IPS DF 6.9 (cell line): ENCODE data around the gene DCUN1D5.

ENCODE experiments used
- DNase-seq: peaks from one replicate; pipeline ENCODE4 v3.0.0-alpha.2; 2013; ENCODE audit warnings: low read depth, low spot score
- H3K27ac ChIP-seq: one replicate; pipeline ENCODE4 v1.5.1; 2013; ENCODE audit warnings: low read length, control low read depth
- H3K27me3 ChIP-seq: 2 replicates; pipeline ENCODE4 v1.6.1; 2013; ENCODE audit warnings: mild to moderate bottlenecking, low read length; ENCODE audit not compliant: control insufficient read depth, insufficient read depth
- H3K36me3 ChIP-seq: 2 replicates; pipeline ENCODE4 v1.6.1; 2013; ENCODE audit warnings: low read length; ENCODE audit not compliant: control insufficient read depth, insufficient read depth
- H3K4me1 ChIP-seq: 2 replicates; pipeline ENCODE4 v1.6.1; 2013; ENCODE audit warnings: low read length; ENCODE audit not compliant: control insufficient read depth, insufficient read depth
- H3K4me3 ChIP-seq: 2 replicates; pipeline ENCODE4 v1.5.1; 2013; ENCODE audit warnings: mild to moderate bottlenecking, low read length
- H3K9me3 ChIP-seq: 2 replicates; pipeline ENCODE4 v1.6.1; 2013; ENCODE audit warnings: low read length, inconsistent platforms; ENCODE audit not compliant: control insufficient read depth, insufficient read depth
- WGBS: extraction: QIAGEN DNeasy Blood & Tissue Kit; methylation state at CpG from one replicate; pipeline ENCODE4 v1.1.7; 2013; ENCODE audit warnings: mixed read lengths, missing lambda C conversion rate; ENCODE audit not compliant: insufficient read length, insufficient coverage; 5-methylcytosine and 5-hydroxymethylcytosine counted together

Gene DCUN1D5

GRCh38 chr11:103055221-103055890 lies 36.6 kb downstream of the DCUN1D5 start:
- Histone ChIP-seq H3K9me3 (no peaks in the 10 kb centered on the region), H3K36me3 (no peaks in the 10 kb centered on the region), H3K27ac (no peak overlapping the region), H3K27me3 (no peaks in the 10 kb centered on the region), H3K4me3 (no peak overlapping the region), H3K4me1 (no peaks in the 10 kb centered on the region)
- WGBS, result no CpG with 5 or more reads among the region's 3 CpGs
- no peak for DNase-seq

- Histone ChIP-seq H3K9me3 (no peaks in the 10 kb centered on the region), H3K4me3 (no peak overlapping the region), H3K4me1 (no peaks in the 10 kb centered on the region), H3K27me3 (no peaks in the 10 kb centered on the region), H3K36me3 (no peaks in the 10 kb centered on the region), H3K27ac (no peak overlapping the region)
- no peak for DNase-seq
- no CpG with 5 or more reads among the region's 3 CpGs for WGBS
Observed at GRCh38 chr11:103053997-103054396, 38.0 kb downstream of the DCUN1D5 start.

GRCh38 chr11:103051981-103052380 lies 40.0 kb downstream of the DCUN1D5 start:
- Histone ChIP-seq H3K4me1 (no peaks in the 10 kb centered on the region), H3K27ac (no peak overlapping the region), H3K9me3 (no peaks in the 10 kb centered on the region), H3K27me3 (no peaks in the 10 kb centered on the region), H3K36me3 (no peaks in the 10 kb centered on the region), H3K4me3 (no peak overlapping the region)
- no peak for DNase-seq
- WGBS, result no CpG with 5 or more reads among the region's 4 CpGs

- Histone ChIP-seq H3K4me1 (no peaks in the 10 kb centered on the region), H3K27ac (no peak overlapping the region), H3K4me3 (no peak overlapping the region), H3K36me3 (no peaks in the 10 kb centered on the region), H3K9me3 (no peaks in the 10 kb centered on the region), H3K27me3 (no peaks in the 10 kb centered on the region)
- no peak for DNase-seq
- WGBS, result no CpG with 5 or more reads among the region's 1 CpG
Observed at GRCh38 chr11:103051151-103051801, 40.7 kb downstream of the DCUN1D5 start.

GRCh38 chr11:103050351-103050750 lies 41.6 kb downstream of the DCUN1D5 start:
- DNase-seq, result no peak
- H3K36me3 ChIP-seq, result no peaks in the 10 kb centered on the region
- H3K27me3 ChIP-seq, result no peaks in the 10 kb centered on the region
- no peak overlapping the region for H3K27ac ChIP-seq
- no peak overlapping the region for H3K4me3 ChIP-seq
- H3K4me1 ChIP-seq, result no peaks in the 10 kb centered on the region
- H3K9me3 ChIP-seq, result no peaks in the 10 kb centered on the region

GRCh38 chr11:103047837-103048236 lies 44.1 kb downstream of the DCUN1D5 start:
- Histone ChIP-seq H3K27ac (no peak overlapping the region), H3K9me3 (no peaks in the 10 kb centered on the region), H3K36me3 (no peaks in the 10 kb centered on the region), H3K27me3 (no peaks in the 10 kb centered on the region), H3K4me3 (no peak overlapping the region), H3K4me1 (no peaks in the 10 kb centered on the region)
- DNase-seq, result no peak

GRCh38 chr11:103043826-103044678 lies 47.9 kb downstream of the DCUN1D5 start:
- DNase-seq, result no peak
- no peaks in the 10 kb centered on the region for H3K4me1 ChIP-seq
- H3K36me3 ChIP-seq, result no peaks in the 10 kb centered on the region
- no peaks in the 10 kb centered on the region for H3K9me3 ChIP-seq
- H3K4me3 ChIP-seq, result no peak overlapping the region
- no peaks in the 10 kb centered on the region for H3K27me3 ChIP-seq
- 100% methylated on average over 1 of the region's 7 CpGs for WGBS
- no peak overlapping the region for H3K27ac ChIP-seq

- Histone ChIP-seq H3K27ac (no peak overlapping the region), H3K9me3 (no peaks in the 10 kb centered on the region), H3K4me1 (no peaks in the 10 kb centered on the region), H3K27me3 (no peaks in the 10 kb centered on the region), H3K36me3 (no peaks in the 10 kb centered on the region), H3K4me3 (no peak overlapping the region)
- no CpG with 5 or more reads among the region's 2 CpGs for WGBS
- no peak for DNase-seq
Observed at GRCh38 chr11:103042161-103042560, 49.8 kb downstream of the DCUN1D5 start.

- no CpG with 5 or more reads among the region's 4 CpGs for WGBS
- Histone ChIP-seq H3K4me3 (no peak overlapping the region), H3K27ac (no peak overlapping the region), H3K4me1 (peaks cover 1% of the 10 kb centered on the region; the same call in 1 of the 2 replicates), H3K27me3 (no peaks in the 10 kb centered on the region), H3K36me3 (no peaks in the 10 kb centered on the region), H3K9me3 (no peaks in the 10 kb centered on the region)
- DNase-seq, result peak; percentile 52
Observed at GRCh38 chr11:103035791-103036434, 56.0 kb downstream of the DCUN1D5 start.

GRCh38 chr11:103035216-103035615 lies 56.7 kb downstream of the DCUN1D5 start:
- Histone ChIP-seq H3K4me1 (peaks cover 1% of the 10 kb centered on the region; the same call in 1 of the 2 replicates), H3K4me3 (no peak overlapping the region), H3K27me3 (no peaks in the 10 kb centered on the region), H3K36me3 (no peaks in the 10 kb centered on the region), H3K9me3 (no peaks in the 10 kb centered on the region), H3K27ac (no peak overlapping the region)
- DNase-seq, result no peak
